ENCODE results near the gene CLIC6.
"Not testable (repeated sequence)": the region's sequence is repeated elsewhere in the genome, so short reads cannot be mapped to it uniquely, and the experiment has no call there.

CLIC6 gene

GRCh38 chr21:34650861-34651431 lies 17.8 kb upstream of the CLIC6 start:
- no peak overlapping the region for H3K4me3 ChIP-seq (ENCODE audit: low read length)
- DNase-seq (ENCODE audit: low read depth), result no peak
- no peak for TF ChIP-seq CTCF (conservative IDR thresholded peaks at IDR 0.05; ENCODE audit: low read depth, low read length)

GRCh38 chr21:34651642-34652041 lies 17.2 kb upstream of the CLIC6 start:
- no peak for TF ChIP-seq CTCF (conservative IDR thresholded peaks at IDR 0.05; ENCODE audit: low read depth, low read length)
- DNase-seq (ENCODE audit: low read depth), result no peak
- H3K4me3 ChIP-seq (ENCODE audit: low read length), result no peak overlapping the region

GRCh38 chr21:34653522-34653921 lies 15.3 kb upstream of the CLIC6 start:
- no peak overlapping the region for H3K4me3 ChIP-seq (ENCODE audit: low read length)
- no peak for DNase-seq (ENCODE audit: low read depth)
- TF ChIP-seq CTCF (conservative IDR thresholded peaks at IDR 0.05; ENCODE audit: low read depth, low read length), result no peak

GRCh38 chr21:34661848-34662247 lies 6.9 kb upstream of the CLIC6 start:
- H3K4me3 ChIP-seq (ENCODE audit: low read length), result no peak overlapping the region
- no peak for DNase-seq (ENCODE audit: low read depth)
- no peak for TF ChIP-seq CTCF (conservative IDR thresholded peaks at IDR 0.05; ENCODE audit: low read depth, low read length)

- no peak for TF ChIP-seq CTCF (conservative IDR thresholded peaks at IDR 0.05; ENCODE audit: low read depth, low read length)
- no peak overlapping the region for H3K4me3 ChIP-seq (ENCODE audit: low read length)
- DNase-seq (ENCODE audit: low read depth), result no peak
Measured at GRCh38 chr21:34667761-34668160, 1.0 kb upstream of the CLIC6 start.

- DNase-seq (ENCODE audit: low read depth), result no peak
- no peak for TF ChIP-seq CTCF (conservative IDR thresholded peaks at IDR 0.05; ENCODE audit: low read depth, low read length)
- H3K4me3 ChIP-seq (ENCODE audit: low read length), result peak overlapping the region; percentile 86
Measured at GRCh38 chr21:34669149-34669879, 520 bp downstream of the CLIC6 start.

GRCh38 chr21:34669880-34670219 lies 1.1 kb downstream of the CLIC6 start:
- DNase-seq (ENCODE audit: low read depth), result not testable (repeated sequence)

More at GRCh38 chr21:34669880-34670219, 1.1 kb downstream of the CLIC6 start:
- H3K4me3 ChIP-seq (ENCODE audit: low read length), result peak overlapping the region; percentile 86

All from retinal pigment epithelial cell (primary cell).